Left lung (tissue), 10 donors: ENCODE results near the gene SMIM7. TPM values are rescaled to one million over a fixed set of nuclear protein-coding genes. Genes with fewer than 3 reads are reported as not detected.
A peak's percentile ranks its signal among the peaks of the same experiment; 100 is the strongest.

Experiments used
- ATAC-seq: fragments of 200-7000 bp; cut with Tn5 transposase; one replicate; pipeline ENCODE4 v1.9.1; 2020; ENCODE audit warnings: moderate library complexity
- DNase-seq, 4 donors: peaks; one replicate each; pipeline ENCODE4 v3.0.0-alpha.2; 2013 to 2020
- H3K27ac ChIP-seq, 2 donors: fragments of 200-600 bp; sonication (generic) in 1 of 2; one replicate each; pipeline versions ENCODE4 v1.5.0 to v1.8.0; 2020 to 2021
- H3K27me3 ChIP-seq, 2 donors: fragments of 200-600 bp; sonication (generic) in 1 of 2; one replicate each; pipeline versions ENCODE4 v1.5.0 to v1.8.0; 2020 to 2021
- H3K36me3 ChIP-seq, 2 donors: fragments of 200-600 bp; sonication (generic) in 1 of 2; one replicate each; pipeline versions ENCODE4 v1.5.0 to v1.8.0; 2020 to 2021
- H3K4me1 ChIP-seq, 2 donors: fragments of 200-600 bp; one replicate each; pipeline ENCODE4 v1.8.0; 2021
- H3K4me3 ChIP-seq, 2 donors: fragments of 200-600 bp; sonication (generic) in 1 of 2; one replicate each; pipeline versions ENCODE4 v1.5.0 to v1.8.0; 2020 to 2021; ENCODE audit warnings: mild to moderate bottlenecking in 1 of 2
- H3K9me3 ChIP-seq, 2 donors: fragments of 200-600 bp; sonication (generic) in 1 of 2; one replicate each; pipeline versions ENCODE4 v1.5.0 to v1.8.0; 2020 to 2021
- intact Hi-C, 2 donors: fragments of 100-400 bp; cut with DNase I; formaldehyde crosslinking; loops; one replicate each; pipeline versions ENCODE4 v1.11.2 to v1.14.2; 2022
- polyA plus RNA-seq, 6 donors: library from polyadenylated mRNA; unstranded; fragments of 120-200 nt; gene quantifications; one replicate each; pipeline ENCODE4 v1.2.1, GENCODE V29; 2013; ENCODE audit not compliant: insufficient read length in 6 of 6
- total RNA-seq, 2 donors: library from RNA; stranded (reverse); fragmentation: NEBNext Ultra II Directional; extraction: Animal tissue kit (Norgen Biotek cat#: 25700); gene quantifications; one replicate each; pipeline ENCODE4 v1.2.1, GENCODE V29; 2021
- TF ChIP-seq, protein P1 (sequence below), 2 donors: fragments of 200-600 bp; sonication (generic) in 1 of 2; IDR thresholded peaks; one replicate each; pipeline versions ENCODE4 v1.5.0 to v1.8.0; 2021; ENCODE audit warnings: antibody characterized with exemption in 2 of 2
- donor health status: DM: no; HTN: yes; CAD: no.
- donor health status: DM: no; HTN: no; CAD: no.

Gene SMIM7
- total and polyA plus RNA-seq, 8 donors = 70.7 to 112 (median 99.6) TPM

DNA sequence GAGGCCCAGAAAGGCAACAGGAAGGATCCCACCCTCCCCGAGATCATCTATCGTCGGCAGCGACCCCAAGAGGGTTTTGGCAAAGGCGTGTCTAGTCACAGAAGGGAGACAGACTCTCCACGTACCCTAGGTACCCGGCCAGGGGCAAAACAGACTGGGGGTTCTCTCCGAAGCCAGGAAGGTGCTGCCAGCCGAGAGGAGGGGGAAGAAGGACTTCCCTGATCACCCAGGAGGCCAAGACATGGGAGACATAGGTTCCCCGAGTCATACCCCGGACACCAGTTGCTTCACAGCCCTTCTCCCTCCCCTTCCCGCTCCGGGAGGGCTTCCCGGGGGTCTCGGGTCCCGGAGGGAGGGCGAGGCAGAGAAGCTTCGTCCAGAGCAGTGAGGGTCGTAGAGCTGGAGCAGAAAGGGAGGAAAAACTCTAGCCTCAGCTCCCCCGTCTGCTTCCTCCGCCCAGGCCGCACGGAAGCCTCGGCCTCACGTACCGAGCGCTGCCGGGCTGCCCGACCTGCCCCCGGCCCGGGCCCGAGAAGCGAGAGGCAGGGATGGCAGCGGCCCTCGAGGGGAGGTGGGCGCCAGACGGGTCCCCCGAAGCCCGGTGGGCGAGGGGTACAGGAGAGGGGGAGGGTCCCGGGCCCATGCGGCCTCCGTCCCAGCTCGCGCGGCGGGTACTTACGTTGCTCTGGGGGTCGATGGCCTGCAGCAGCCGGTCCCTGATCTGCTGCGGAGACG is 32.6 kb downstream of the SMIM7 start:
- TF ChIP-seq, protein P1, sequence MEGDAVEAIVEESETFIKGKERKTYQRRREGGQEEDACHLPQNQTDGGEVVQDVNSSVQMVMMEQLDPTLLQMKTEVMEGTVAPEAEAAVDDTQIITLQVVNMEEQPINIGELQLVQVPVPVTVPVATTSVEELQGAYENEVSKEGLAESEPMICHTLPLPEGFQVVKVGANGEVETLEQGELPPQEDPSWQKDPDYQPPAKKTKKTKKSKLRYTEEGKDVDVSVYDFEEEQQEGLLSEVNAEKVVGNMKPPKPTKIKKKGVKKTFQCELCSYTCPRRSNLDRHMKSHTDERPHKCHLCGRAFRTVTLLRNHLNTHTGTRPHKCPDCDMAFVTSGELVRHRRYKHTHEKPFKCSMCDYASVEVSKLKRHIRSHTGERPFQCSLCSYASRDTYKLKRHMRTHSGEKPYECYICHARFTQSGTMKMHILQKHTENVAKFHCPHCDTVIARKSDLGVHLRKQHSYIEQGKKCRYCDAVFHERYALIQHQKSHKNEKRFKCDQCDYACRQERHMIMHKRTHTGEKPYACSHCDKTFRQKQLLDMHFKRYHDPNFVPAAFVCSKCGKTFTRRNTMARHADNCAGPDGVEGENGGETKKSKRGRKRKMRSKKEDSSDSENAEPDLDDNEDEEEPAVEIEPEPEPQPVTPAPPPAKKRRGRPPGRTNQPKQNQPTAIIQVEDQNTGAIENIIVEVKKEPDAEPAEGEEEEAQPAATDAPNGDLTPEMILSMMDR (IDR thresholded peaks at IDR 0.05) = no peak
- no peaks in the 10 kb centered on the region for H3K9me3 ChIP-seq
- DNase-seq (peak in 1 of 4 donors; percentile 43), ATAC-seq (no peak)
- peaks cover 14 to 64% of the 10 kb centered on the region in 2 donors for H3K4me1 ChIP-seq
- H3K27me3 ChIP-seq = no peaks in the 10 kb centered on the region
- peaks cover 0 to 30% of the 10 kb centered on the region in 2 donors for H3K36me3 ChIP-seq
- peak overlapping the region; percentile 96 to 99 for H3K4me3 ChIP-seq
- H3K27ac ChIP-seq = peak overlapping the region; percentile 72 to 90
- intact Hi-C loops = loop anchor here in 1 of 2 donors (10.0 kb wide), 1 partner anchor 53 kb away; the partner anchor contains the start of gene SLC35E1

DNA sequence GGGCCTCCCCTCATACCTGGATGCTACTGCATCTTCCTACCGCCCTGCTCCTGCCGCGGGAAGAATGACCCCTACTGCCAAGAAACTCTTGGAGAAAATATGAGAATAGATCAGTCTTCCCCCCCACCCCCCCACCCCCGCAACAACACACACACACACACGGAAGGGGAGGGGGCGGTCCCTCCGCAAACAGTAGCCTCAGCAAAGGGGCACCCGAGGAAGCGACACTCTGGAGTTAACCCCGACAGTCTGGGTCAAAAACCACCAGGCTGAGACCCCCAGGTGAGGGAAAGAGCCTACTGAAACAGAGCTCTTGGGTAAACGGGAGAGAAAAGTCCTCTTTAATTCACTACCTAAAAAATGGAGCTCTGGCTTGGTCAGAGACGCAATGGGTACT is 33.1 kb downstream of the SMIM7 start:
- Histone ChIP-seq H3K9me3 (no peaks in the 10 kb centered on the region), H3K27me3 (no peaks in the 10 kb centered on the region), H3K36me3 (peaks cover 0 to 26% of the 10 kb centered on the region in 2 donors), H3K27ac (peak overlapping the region; percentile 72 to 90), H3K4me1 (peaks cover 14 to 66% of the 10 kb centered on the region in 2 donors), H3K4me3 (peak overlapping the region; percentile 96 to 99)
- DNase-seq = no peak
- TF ChIP-seq, protein P1 (IDR thresholded peaks at IDR 0.05) = no peak
- intact Hi-C loops = loop anchor here in 1 of 2 donors (10.0 kb wide), 1 partner anchor 52 kb away; the partner anchor contains the start of gene SLC35E1
- ATAC-seq = no peak

DNA sequence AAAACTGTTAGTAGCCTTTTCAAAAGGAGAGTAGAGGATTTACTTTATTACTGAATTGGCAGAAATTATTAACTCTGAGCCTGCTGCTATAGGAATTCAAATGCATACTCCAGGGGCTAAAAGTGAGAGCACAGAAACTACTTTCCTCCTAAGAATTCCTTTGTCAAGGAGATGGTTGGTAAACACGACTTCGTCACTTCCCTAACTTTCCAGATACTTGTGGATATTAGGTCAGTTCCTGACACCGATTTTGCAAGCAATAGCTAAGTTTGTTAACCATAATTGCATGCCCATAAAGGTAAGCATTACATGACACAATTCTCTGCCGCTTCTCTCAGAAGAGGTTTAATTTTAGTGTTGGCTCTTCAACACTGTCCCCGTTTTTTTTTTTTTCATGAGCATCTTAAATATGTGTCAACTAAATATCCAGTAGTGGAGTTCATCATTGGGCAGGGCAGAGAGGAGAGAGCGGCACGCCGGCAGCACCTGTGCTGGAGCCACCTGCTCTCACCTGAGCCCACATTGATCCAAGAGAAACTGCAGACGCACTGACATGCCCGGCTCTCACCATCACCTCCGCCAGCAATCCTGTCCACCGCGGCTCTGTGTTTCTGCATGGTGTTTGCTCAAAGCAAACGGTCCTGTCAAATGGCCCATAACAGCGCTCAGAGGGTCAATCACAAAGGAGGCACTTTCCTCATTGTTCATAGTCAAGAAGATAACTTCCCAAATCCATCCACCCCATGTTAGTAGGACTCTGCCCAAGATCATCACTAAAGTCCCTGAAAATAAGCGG is 34.6 kb downstream of the SMIM7 start:
- intact Hi-C loops = loop anchor here in 1 of 2 donors (10.0 kb wide), 1 partner anchor 51 kb away; the partner anchor contains the start of gene SLC35E1
- Histone ChIP-seq H3K4me3 (no peak overlapping the region), H3K27ac (peak overlapping the region; percentile 35 to 67), H3K36me3 (peaks cover 0 to 12% of the 10 kb centered on the region in 2 donors), H3K4me1 (peaks cover 14 to 72% of the 10 kb centered on the region in 2 donors), H3K9me3 (no peaks in the 10 kb centered on the region), H3K27me3 (no peaks in the 10 kb centered on the region)
- TF ChIP-seq, protein P1 (IDR thresholded peaks at IDR 0.05) = no peak
- DNase-seq = peak in 1 of 4 donors; percentile 63
- peak; percentile 22 for ATAC-seq

DNA sequence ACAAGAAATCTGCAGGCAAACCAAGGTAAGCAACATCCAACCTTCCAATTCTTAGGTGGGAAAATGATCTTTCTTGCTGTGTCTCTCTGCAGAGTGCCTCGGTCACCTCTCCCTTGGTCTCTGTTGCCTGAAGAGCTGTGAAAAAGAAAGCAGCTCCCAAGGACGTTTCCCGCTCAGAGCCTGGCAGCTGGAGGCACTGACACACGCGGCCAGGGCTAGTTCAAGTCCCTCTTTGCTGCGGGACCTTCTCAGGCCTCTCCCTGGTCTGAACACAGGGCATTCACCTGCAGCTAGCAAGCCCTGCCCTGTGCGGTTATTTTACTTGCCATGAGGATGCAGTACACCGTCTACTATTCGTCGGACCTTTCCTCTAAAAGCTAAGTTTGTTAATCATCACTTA is 35.7 kb downstream of the SMIM7 start:
- Histone ChIP-seq H3K9me3 (no peaks in the 10 kb centered on the region), H3K4me1 (peaks cover 20 to 77% of the 10 kb centered on the region in 2 donors), H3K36me3 (peaks cover 0 to 7% of the 10 kb centered on the region in 2 donors), H3K27ac (peak overlapping the region; percentile 35 to 57), H3K4me3 (no peak overlapping the region), H3K27me3 (no peaks in the 10 kb centered on the region)
- intact Hi-C loops = loop anchor here in 1 of 2 donors (10.0 kb wide), 1 partner anchor 49 kb away; the partner anchor contains the start of gene SLC35E1
- TF ChIP-seq, protein P1 (IDR thresholded peaks at IDR 0.05) = no peak
- no peak for ATAC-seq
- no peak for DNase-seq
